ENCODE measurements around the gene EZH1. TPM values are rescaled to one million over a fixed set of nuclear protein-coding genes. Genes with fewer than 3 reads are reported as not detected.

The EZH1 gene
- total RNA-seq, 1 donor from 2014 or later = 13.0 TPM

DNA sequence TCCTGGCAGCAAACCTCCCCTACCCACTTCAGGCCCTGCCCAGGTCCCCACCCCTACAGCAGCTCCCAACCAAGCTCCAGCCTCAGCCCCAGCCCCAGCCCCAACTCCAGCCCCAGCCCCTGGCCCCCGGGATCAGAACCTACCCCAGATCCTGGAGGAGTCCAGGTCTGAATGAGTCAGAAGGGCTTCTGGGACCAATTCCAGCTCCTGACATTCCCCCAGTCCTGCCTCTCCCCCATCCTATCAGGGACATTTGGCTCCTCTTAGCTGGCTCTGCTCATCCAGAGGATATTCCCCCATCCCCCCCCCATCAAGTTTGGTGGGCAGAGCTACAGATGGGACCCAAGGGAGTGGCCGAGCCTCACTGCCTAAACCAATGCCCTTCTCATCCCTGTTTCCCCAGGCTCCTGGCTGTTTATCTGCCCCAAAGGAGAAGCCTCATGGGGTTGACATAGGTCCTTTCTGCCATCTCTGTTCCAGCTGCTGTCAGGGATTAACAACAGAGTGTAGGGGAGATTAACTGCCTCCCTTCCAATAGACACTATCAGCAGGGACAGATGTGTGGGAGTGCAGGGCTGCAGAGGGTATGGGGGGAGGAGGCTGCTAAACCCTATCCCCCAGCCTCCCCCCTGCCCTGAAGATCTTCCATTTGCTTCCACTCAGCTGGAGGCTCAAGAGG lies 46.0 kb downstream of the EZH1 start:
- peaks cover 0 to 5% (median 3%) of the 10 kb centered on the region in 3 donors for H3K4me1 ChIP-seq (ENCODE audit: control insufficient read depth in 3 of 3, insufficient read depth in 3 of 3, low read length in 3 of 3)
- no peak overlapping the region for H3K27ac ChIP-seq (ENCODE audit: low read depth, low read length)
- no peak overlapping the region for H3K4me3 ChIP-seq (ENCODE audit: low read length in 3 of 3)
- no peaks in the 10 kb centered on the region for H3K9me3 ChIP-seq (ENCODE audit: control insufficient read depth in 3 of 3, low read length in 3 of 3)
- no peak overlapping the region for H3K9ac ChIP-seq (ENCODE audit: low read depth in 1 of 3, low read length in 3 of 3)
- H3K36me3 ChIP-seq (ENCODE audit: control insufficient read depth in 3 of 3, insufficient read depth in 3 of 3, low read length in 3 of 3) = peaks cover 49 to 65% (median 63%) of the 10 kb centered on the region in 3 donors
- no peaks in the 10 kb centered on the region for H3K27me3 ChIP-seq (ENCODE audit: control insufficient read depth in 3 of 3, insufficient read depth in 3 of 3, low read length in 3 of 3)

DNA sequence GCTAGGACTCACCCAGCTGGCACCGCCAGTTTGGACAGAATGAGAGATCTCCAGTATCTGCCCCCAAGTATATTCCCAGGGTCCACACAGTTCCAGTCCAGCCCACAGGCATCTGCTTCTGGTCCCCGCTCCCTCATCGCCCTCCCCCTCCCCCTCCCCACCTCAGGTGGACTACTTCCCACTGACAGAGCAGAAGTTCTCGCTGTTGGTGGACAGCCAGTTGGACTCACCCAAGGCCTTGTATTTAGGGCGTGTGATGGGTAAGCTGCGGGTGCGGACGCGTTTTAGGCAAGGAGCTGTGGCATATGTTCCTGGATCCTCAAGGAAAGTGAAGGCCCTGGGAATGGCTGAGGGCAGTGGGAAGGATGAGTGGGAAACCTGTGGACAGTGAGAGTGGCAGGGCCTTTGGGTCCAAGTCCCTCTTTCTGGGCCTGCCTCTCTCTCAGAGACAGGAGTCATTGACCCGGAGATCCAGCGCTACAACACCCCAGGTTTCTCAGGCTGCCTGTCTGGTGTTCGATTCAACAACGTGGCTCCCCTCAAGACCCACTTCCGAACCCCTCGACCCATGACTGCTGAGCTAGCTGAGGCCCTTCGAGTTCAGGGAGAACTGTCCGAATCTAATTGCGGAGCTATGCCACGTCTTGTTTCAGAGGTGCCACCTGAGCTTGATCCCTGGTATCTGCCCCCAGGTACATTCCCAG lies 47.6 kb downstream of the EZH1 start:
- Histone ChIP-seq H3K4me1 (ENCODE audit: control insufficient read depth in 3 of 3, insufficient read depth in 3 of 3, low read length in 3 of 3) (peaks cover 0 to 5% (median 3%) of the 10 kb centered on the region in 3 donors), H3K9me3 (ENCODE audit: control insufficient read depth in 3 of 3, low read length in 3 of 3) (no peaks in the 10 kb centered on the region), H3K9ac (ENCODE audit: low read depth in 1 of 3, low read length in 3 of 3) (no peak overlapping the region), H3K36me3 (ENCODE audit: control insufficient read depth in 3 of 3, insufficient read depth in 3 of 3, low read length in 3 of 3) (peaks cover 46 to 61% (median 52%) of the 10 kb centered on the region in 3 donors), H3K27me3 (ENCODE audit: control insufficient read depth in 3 of 3, insufficient read depth in 3 of 3, low read length in 3 of 3) (no peaks in the 10 kb centered on the region), H3K27ac (ENCODE audit: low read depth, low read length) (no peak overlapping the region), H3K4me3 (ENCODE audit: low read length in 3 of 3) (no peak overlapping the region)

DNA sequence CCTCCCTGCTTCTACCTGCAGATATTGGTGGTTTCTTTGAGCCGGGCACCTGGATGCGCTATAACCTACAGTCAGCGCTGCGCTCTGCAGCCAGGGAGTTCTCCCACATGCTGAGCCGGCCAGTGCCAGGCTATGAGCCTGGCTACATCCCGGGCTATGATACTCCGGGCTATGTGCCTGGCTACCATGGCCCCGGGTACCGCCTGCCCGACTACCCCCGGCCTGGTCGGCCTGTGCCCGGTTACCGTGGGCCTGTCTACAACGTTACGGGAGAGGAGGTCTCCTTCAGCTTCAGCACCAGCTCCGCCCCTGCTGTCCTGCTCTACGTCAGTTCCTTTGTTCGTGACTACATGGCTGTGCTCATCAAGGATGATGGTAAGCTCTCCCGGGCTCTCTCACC lies 49.3 kb downstream of the EZH1 start:
- H3K27ac ChIP-seq (ENCODE audit: low read depth, low read length) = no peak overlapping the region
- H3K9me3 ChIP-seq (ENCODE audit: control insufficient read depth in 3 of 3, low read length in 3 of 3) = no peaks in the 10 kb centered on the region
- no peak overlapping the region for H3K9ac ChIP-seq (ENCODE audit: low read depth in 1 of 3, low read length in 3 of 3)
- no peaks in the 10 kb centered on the region for H3K27me3 ChIP-seq (ENCODE audit: control insufficient read depth in 3 of 3, insufficient read depth in 3 of 3, low read length in 3 of 3)
- no peak overlapping the region for H3K4me3 ChIP-seq (ENCODE audit: low read length in 3 of 3)
- H3K36me3 ChIP-seq (ENCODE audit: control insufficient read depth in 3 of 3, insufficient read depth in 3 of 3, low read length in 3 of 3) = peaks cover 36 to 54% (median 37%) of the 10 kb centered on the region in 3 donors
- peaks cover 2 to 5% (median 3%) of the 10 kb centered on the region in 3 donors for H3K4me1 ChIP-seq (ENCODE audit: control insufficient read depth in 3 of 3, insufficient read depth in 3 of 3, low read length in 3 of 3)

DNA sequence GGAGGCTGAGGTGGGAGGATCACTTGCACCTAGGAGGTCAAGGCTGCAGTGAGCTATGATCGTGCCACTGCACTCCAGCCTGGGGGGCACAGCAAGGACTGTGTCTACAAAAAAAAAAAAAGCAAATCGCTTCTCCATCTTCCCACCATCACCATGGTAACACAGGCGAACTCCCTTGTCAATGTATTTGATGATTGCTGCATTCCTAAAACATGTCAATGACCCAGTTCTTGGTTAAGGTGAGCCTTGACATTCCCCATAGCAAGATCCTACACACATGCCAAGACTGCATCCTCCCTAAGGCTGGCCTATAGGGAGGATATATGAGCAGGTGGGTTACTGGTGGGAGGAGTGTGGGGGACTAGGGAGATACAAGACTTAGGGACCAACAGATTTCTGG lies 50.3 kb downstream of the EZH1 start:
- H3K27me3 ChIP-seq (ENCODE audit: control insufficient read depth in 3 of 3, insufficient read depth in 3 of 3, low read length in 3 of 3) = no peaks in the 10 kb centered on the region
- no peaks in the 10 kb centered on the region for H3K9me3 ChIP-seq (ENCODE audit: control insufficient read depth in 3 of 3, low read length in 3 of 3)
- no peak overlapping the region for H3K4me3 ChIP-seq (ENCODE audit: low read length in 3 of 3)
- peaks cover 30 to 48% (median 34%) of the 10 kb centered on the region in 3 donors for H3K36me3 ChIP-seq (ENCODE audit: control insufficient read depth in 3 of 3, insufficient read depth in 3 of 3, low read length in 3 of 3)
- H3K4me1 ChIP-seq (ENCODE audit: control insufficient read depth in 3 of 3, insufficient read depth in 3 of 3, low read length in 3 of 3) = peaks cover 2 to 5% (median 3%) of the 10 kb centered on the region in 3 donors
- no peak overlapping the region for H3K9ac ChIP-seq (ENCODE audit: low read depth in 1 of 3, low read length in 3 of 3)
- no peak overlapping the region for H3K27ac ChIP-seq (ENCODE audit: low read depth, low read length)

DNA sequence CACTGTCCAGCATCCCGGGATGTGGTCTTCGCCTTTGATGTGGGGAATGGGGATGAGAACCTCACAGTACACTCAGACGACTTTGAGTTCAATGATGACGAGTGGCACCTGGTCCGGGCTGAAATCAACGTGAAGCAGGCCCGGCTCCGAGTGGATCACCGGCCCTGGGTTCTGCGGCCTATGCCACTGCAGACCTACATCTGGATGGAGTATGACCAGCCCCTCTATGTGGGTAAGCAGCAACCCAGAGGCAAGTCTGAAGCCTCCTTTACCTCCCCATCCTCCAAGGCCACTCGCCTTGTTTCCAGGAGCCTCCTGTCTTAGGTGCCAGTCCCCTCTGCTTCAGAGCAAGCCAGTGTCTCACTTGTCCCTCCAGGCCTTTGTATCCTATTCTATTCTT lies 52.4 kb downstream of the EZH1 start:
- H3K27ac ChIP-seq (ENCODE audit: low read depth, low read length) = no peak overlapping the region
- H3K27me3 ChIP-seq (ENCODE audit: control insufficient read depth in 3 of 3, insufficient read depth in 3 of 3, low read length in 3 of 3) = no peaks in the 10 kb centered on the region
- H3K9me3 ChIP-seq (ENCODE audit: control insufficient read depth in 3 of 3, low read length in 3 of 3) = no peaks in the 10 kb centered on the region
- H3K4me3 ChIP-seq (ENCODE audit: low read length in 3 of 3) = no peak overlapping the region
- no peak overlapping the region for H3K9ac ChIP-seq (ENCODE audit: low read depth in 1 of 3, low read length in 3 of 3)
- H3K4me1 ChIP-seq (ENCODE audit: control insufficient read depth in 3 of 3, insufficient read depth in 3 of 3, low read length in 3 of 3) = peaks cover 0 to 2% (median 0%) of the 10 kb centered on the region in 3 donors
- H3K36me3 ChIP-seq (ENCODE audit: control insufficient read depth in 3 of 3, insufficient read depth in 3 of 3, low read length in 3 of 3) = peaks cover 30 to 40% (median 33%) of the 10 kb centered on the region in 3 donors

DNA sequence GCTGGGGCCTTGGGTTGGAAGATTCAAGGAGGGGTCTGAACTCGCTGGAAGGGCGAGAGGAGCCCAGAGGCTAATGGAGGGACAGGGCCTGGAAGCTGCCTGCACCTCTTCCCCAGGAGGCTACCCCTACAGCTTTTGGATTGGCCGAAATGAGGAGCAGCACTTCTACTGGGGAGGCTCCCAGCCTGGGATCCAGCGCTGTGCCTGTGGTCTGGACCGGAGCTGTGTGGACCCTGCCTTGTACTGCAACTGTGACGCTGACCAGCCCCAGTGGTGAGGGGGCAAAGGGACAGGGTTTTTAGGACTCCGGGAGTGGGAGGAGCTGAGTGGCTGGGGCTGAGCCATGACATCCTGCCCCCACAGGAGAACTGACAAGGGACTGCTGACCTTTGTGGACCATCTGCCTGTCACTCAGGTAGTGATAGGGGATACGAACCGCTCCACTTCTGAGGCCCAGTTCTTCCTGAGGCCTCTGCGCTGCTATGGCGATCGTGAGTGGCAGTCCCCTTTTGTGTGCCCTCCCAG lies 53.8 kb downstream of the EZH1 start:
- Histone ChIP-seq H3K27ac (ENCODE audit: low read depth, low read length) (no peak overlapping the region), H3K9me3 (ENCODE audit: control insufficient read depth in 3 of 3, low read length in 3 of 3) (no peaks in the 10 kb centered on the region), H3K27me3 (ENCODE audit: control insufficient read depth in 3 of 3, insufficient read depth in 3 of 3, low read length in 3 of 3) (no peaks in the 10 kb centered on the region), H3K36me3 (ENCODE audit: control insufficient read depth in 3 of 3, insufficient read depth in 3 of 3, low read length in 3 of 3) (peaks cover 28 to 47% (median 29%) of the 10 kb centered on the region in 3 donors), H3K4me3 (ENCODE audit: low read length in 3 of 3) (no peak overlapping the region), H3K9ac (ENCODE audit: low read depth in 1 of 3, low read length in 3 of 3) (no peak overlapping the region), H3K4me1 (ENCODE audit: control insufficient read depth in 3 of 3, insufficient read depth in 3 of 3, low read length in 3 of 3) (peaks cover 0 to 2% (median 0%) of the 10 kb centered on the region in 3 donors)

DNA sequence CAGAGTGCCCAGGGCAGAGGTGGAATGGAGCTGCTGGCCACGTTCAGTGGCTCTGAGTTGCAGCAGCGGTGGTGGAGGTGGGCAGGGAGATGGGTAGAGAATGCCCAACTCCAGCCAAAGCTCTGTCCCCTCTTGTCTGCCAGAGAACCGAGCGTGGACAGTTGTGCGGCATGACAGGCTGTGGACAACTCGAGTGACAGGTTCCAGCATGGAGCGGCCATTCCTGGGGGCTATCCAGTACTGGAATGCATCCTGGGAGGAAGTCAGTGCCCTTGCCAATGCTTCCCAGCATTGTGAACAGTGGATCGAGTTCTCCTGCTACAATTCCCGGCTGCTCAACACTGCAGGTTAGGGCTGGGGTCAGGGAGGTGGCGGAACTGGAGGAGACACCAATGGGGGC lies 54.2 kb downstream of the EZH1 start:
- peaks cover 0 to 2% (median 0%) of the 10 kb centered on the region in 3 donors for H3K4me1 ChIP-seq (ENCODE audit: control insufficient read depth in 3 of 3, insufficient read depth in 3 of 3, low read length in 3 of 3)
- H3K27me3 ChIP-seq (ENCODE audit: control insufficient read depth in 3 of 3, insufficient read depth in 3 of 3, low read length in 3 of 3) = no peaks in the 10 kb centered on the region
- no peak overlapping the region for H3K4me3 ChIP-seq (ENCODE audit: low read length in 3 of 3)
- no peak overlapping the region for H3K27ac ChIP-seq (ENCODE audit: low read depth, low read length)
- no peak overlapping the region for H3K9ac ChIP-seq (ENCODE audit: low read depth in 1 of 3, low read length in 3 of 3)
- H3K9me3 ChIP-seq (ENCODE audit: control insufficient read depth in 3 of 3, low read length in 3 of 3) = no peaks in the 10 kb centered on the region
- peaks cover 28 to 47% (median 29%) of the 10 kb centered on the region in 3 donors for H3K36me3 ChIP-seq (ENCODE audit: control insufficient read depth in 3 of 3, insufficient read depth in 3 of 3, low read length in 3 of 3)

DNA sequence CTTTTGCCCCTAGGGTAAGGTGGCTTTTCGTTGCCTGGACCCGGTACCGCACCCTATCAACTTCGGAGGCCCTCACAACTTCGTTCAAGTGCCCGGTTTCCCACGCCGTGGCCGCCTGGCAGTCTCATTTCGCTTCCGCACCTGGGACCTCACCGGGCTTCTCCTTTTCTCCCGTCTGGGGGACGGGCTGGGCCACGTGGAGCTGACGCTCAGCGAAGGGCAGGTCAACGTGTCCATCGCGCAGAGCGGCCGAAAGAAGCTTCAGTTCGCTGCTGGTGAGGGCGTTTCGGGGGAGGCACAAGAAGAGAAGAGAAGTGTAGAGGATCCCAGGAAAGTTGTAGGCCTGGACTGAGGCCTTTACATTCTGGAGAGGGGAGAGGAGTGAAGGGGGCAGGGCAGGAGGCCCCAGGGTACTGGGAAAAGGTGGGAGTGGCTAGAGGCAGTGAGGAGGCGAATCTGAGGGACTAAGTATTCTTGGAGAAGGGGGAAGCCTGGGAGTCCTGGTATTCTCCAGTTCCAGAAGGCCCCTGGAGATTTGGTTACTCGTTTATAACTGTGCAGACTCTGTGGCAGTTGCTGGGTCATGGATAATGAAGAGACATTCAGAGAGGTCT lies 57.0 kb downstream of the EZH1 start:
- Histone ChIP-seq H3K4me3 (ENCODE audit: low read length in 3 of 3) (no peak overlapping the region), H3K27me3 (ENCODE audit: control insufficient read depth in 3 of 3, insufficient read depth in 3 of 3, low read length in 3 of 3) (no peaks in the 10 kb centered on the region), H3K9ac (ENCODE audit: low read depth in 1 of 3, low read length in 3 of 3) (no peak overlapping the region), H3K36me3 (ENCODE audit: control insufficient read depth in 3 of 3, insufficient read depth in 3 of 3, low read length in 3 of 3) (peaks cover 27 to 38% (median 28%) of the 10 kb centered on the region in 3 donors), H3K27ac (ENCODE audit: low read depth, low read length) (no peak overlapping the region), H3K9me3 (ENCODE audit: control insufficient read depth in 3 of 3, low read length in 3 of 3) (no peaks in the 10 kb centered on the region), H3K4me1 (ENCODE audit: control insufficient read depth in 3 of 3, insufficient read depth in 3 of 3, low read length in 3 of 3) (peaks cover 13 to 15% (median 15%) of the 10 kb centered on the region in 3 donors)

DNA sequence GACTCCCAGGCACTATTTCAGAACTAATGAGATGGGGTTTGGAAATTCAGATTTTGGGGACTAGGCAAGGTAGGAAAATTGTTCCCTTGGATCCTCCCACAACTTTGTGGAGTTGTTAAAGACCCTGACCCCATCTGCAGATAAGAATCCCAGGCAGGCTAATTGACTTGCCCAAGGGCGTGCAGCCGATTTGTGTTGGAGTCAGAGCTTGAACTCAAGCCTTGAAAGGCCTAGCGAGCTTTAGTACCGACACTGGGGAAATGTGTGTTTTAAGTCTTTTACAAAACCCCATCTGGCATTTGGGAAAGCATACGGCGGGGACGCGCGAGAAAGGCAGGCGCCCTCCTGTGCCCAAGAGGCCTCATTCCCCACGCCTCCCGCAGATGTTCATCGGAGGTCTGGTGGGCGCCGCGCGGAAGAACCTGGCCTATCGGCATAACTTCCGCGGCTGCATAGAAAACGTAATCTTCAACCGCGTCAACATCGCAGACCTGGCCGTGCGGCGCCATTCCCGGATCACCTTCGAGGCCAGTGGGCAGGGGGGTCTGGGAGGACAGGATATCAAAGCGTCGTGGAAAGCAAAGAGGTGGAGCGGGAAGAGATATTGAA lies 58.2 kb downstream of the EZH1 start:
- Histone ChIP-seq H3K9me3 (ENCODE audit: control insufficient read depth in 3 of 3, low read length in 3 of 3) (no peaks in the 10 kb centered on the region), H3K4me1 (ENCODE audit: control insufficient read depth in 3 of 3, insufficient read depth in 3 of 3, low read length in 3 of 3) (peaks cover 24 to 25% (median 24%) of the 10 kb centered on the region in 3 donors), H3K9ac (ENCODE audit: low read depth in 1 of 3, low read length in 3 of 3) (no peak overlapping the region), H3K4me3 (ENCODE audit: low read length in 3 of 3) (no peak overlapping the region), H3K27ac (ENCODE audit: low read depth, low read length) (no peak overlapping the region), H3K27me3 (ENCODE audit: control insufficient read depth in 3 of 3, insufficient read depth in 3 of 3, low read length in 3 of 3) (peaks cover 0 to 3% (median 0%) of the 10 kb centered on the region in 3 donors), H3K36me3 (ENCODE audit: control insufficient read depth in 3 of 3, insufficient read depth in 3 of 3, low read length in 3 of 3) (peaks cover 19 to 29% (median 24%) of the 10 kb centered on the region in 3 donors)

Data from skeletal muscle tissue (tissue), 4 donors.